Measurements from ENCODE around the gene TSEN2.

Gene TSEN2

DNA sequence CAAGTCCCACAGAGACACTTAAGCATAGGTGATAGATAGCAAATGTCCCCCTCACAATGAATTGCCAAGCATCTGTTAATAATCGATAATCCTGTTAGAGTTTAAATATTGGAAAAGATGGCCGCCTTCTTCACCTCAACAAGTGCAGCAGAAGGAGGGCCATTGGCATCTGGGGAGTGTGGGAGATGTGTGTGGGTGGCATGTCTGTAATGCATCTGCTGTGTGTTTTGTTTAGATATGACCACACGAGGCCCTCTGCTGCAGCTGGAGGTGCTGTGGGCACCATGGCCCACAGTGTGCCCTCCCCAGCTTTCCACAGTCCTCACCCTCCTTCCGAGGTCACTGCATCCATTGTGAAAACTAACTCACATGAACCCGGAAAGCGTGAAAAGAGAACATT lies 85.6 kb downstream of the TSEN2 start:
- TF ChIP-seq, protein P1, sequence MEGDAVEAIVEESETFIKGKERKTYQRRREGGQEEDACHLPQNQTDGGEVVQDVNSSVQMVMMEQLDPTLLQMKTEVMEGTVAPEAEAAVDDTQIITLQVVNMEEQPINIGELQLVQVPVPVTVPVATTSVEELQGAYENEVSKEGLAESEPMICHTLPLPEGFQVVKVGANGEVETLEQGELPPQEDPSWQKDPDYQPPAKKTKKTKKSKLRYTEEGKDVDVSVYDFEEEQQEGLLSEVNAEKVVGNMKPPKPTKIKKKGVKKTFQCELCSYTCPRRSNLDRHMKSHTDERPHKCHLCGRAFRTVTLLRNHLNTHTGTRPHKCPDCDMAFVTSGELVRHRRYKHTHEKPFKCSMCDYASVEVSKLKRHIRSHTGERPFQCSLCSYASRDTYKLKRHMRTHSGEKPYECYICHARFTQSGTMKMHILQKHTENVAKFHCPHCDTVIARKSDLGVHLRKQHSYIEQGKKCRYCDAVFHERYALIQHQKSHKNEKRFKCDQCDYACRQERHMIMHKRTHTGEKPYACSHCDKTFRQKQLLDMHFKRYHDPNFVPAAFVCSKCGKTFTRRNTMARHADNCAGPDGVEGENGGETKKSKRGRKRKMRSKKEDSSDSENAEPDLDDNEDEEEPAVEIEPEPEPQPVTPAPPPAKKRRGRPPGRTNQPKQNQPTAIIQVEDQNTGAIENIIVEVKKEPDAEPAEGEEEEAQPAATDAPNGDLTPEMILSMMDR (IDR thresholded peaks at IDR 0.05), result no peak
- Histone ChIP-seq H3K4me3 (no peak overlapping the region), H3K27ac (no peak overlapping the region)
- no peak for DNase-seq (ENCODE audit: low spot score)

DNA sequence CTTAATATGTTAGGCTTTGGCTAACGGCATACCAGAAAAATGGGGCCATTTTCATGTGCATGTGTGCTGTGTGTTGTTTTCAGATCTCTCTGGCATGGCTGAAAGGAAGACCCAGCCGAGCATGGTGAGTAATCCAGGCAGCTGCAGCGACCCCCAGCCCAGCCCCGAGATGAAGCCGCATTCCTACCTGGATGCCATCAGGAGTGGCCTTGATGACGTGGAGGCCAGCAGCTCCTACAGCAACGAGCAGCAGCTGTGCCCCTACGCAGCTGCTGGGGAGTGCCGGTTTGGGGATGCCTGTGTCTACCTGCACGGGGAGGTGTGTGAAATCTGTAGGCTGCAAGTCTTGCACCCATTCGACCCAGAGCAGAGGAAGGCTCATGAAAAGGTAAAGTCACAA lies 87.7 kb downstream of the TSEN2 start:
- DNase-seq (ENCODE audit: low spot score), result no peak
- Histone ChIP-seq H3K4me3 (no peak overlapping the region), H3K27ac (no peak overlapping the region)
- TF ChIP-seq, protein P1 (IDR thresholded peaks at IDR 0.05), result no peak

DNA sequence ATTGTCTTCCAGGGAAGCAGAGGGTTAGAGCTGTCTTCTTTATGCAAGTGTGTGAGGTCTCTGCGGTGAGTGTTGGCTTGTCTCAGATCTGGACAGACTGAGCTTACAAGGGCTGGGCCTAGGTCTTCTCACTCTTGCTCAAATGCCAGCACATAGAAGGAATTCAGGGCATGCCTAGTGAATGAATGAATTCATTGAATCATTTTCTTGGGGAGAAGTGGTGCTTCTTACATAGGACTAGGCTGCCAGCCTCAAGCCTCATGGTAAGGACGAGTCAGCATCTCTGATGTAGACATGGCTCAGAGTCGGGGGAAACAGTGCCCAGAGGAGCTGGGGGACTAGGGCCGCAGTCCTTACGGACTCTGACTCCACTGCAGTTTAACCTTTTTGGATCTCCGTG lies 89.9 kb downstream of the TSEN2 start:
- Histone ChIP-seq H3K27ac (no peak overlapping the region), H3K4me3 (no peak overlapping the region)
- DNase-seq (ENCODE audit: low spot score), result no peak
- TF ChIP-seq, protein P1 (IDR thresholded peaks at IDR 0.05), result no peak

DNA sequence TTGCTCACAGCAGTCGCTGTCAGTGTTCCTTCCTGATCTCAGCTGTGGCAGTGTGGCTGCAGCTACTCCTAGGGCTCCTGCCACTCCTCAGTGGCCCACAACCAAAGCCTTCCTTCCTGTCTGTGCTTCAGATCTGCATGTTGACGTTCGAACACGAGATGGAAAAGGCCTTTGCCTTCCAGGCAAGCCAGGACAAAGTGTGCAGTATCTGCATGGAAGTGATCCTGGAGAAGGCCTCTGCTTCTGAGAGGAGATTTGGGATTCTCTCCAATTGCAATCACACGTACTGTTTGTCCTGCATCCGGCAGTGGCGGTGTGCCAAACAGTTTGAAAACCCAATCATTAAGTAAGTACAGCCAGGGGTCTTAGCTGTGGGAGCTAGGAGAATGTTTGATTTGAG lies 90.4 kb downstream of the TSEN2 start:
- Histone ChIP-seq H3K27ac (no peak overlapping the region), H3K4me3 (no peak overlapping the region)
- TF ChIP-seq, protein P1 (IDR thresholded peaks at IDR 0.05), result no peak
- DNase-seq (ENCODE audit: low spot score), result no peak

DNA sequence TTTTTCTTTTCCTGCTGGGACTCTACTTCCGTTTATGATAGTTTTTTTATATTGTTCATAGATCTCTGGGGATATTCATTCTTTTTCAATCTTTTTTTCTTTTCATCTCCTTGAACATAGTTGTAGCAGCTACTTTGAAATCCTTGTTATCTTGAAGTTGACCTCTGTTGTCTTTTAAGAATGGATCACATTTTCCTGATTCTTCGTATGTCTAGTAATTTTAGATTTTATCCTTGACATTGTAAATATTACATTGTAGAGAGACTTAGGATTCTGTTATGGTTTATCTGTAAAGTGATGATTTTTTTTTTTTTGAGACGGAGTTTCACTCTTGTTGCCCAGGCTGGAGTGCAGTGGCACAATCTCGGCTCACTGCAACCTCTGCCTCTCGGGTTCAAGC lies 93.1 kb downstream of the TSEN2 start:
- TF ChIP-seq, protein P1 (IDR thresholded peaks at IDR 0.05), result no peak
- Histone ChIP-seq H3K27ac (no peak overlapping the region), H3K4me3 (no peak overlapping the region)
- no peak for DNase-seq (ENCODE audit: low spot score)

DNA sequence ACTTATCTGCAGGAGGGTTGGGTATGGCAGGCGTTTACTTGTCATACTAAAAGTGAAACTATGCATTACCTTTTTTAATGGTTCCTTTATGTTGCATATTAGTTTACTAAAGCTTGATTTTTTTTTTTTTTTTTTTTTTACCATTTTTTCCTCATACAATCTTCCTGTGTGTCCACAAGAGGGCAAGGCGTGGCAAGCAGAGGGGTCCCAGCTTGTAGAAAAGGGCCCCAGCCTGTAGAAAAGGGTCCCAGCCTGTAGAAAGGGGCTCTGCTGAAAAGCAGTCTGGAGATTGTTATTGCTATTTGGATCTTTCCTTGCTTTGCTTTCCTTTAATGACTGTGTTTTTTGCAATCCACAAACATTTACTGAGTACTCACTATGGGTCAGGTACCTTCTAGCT lies 94.5 kb downstream of the TSEN2 start:
- Histone ChIP-seq H3K27ac (no peak overlapping the region), H3K4me3 (no peak overlapping the region)
- TF ChIP-seq, protein P1 (IDR thresholded peaks at IDR 0.05), result no peak
- no peak for DNase-seq (ENCODE audit: low spot score)

DNA sequence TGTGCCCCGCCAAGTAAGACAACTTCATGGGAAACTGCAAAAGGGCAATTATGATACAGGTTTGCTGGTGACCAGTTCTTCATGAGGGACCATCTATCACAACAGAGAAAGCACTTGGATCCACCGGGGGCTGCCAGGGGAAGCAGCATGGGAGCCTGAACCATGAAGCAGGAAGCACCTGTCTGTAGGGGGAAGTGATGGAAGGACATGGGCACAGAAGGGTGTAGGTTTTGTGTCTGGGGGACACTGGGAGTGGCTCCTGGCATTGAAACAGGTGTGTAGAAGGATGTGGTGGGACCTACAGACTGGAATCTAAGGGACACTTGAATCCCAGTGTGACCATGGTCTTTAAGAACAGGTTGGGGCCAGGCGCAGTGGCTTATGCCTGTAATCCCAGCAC lies 95.2 kb downstream of the TSEN2 start:
- no peak overlapping the region for H3K27ac ChIP-seq
- TF ChIP-seq, protein P1 (IDR thresholded peaks at IDR 0.05), result no peak
- no peak for DNase-seq (ENCODE audit: low spot score)
- H3K4me3 ChIP-seq, result no peak overlapping the region

Data from coronary artery (tissue), 2 donors.